Endothelial cell of hepatic sinusoid (primary cell): ENCODE measurements around the gene RAPGEF1.

Experiments
- in situ Hi-C: cut with HindIII; loops from 2 replicates; pipeline ENCODE4 v1.10.0; 2017; ENCODE audit warnings: low sequenced_read_pairs

RAPGEF1 gene, protein sequence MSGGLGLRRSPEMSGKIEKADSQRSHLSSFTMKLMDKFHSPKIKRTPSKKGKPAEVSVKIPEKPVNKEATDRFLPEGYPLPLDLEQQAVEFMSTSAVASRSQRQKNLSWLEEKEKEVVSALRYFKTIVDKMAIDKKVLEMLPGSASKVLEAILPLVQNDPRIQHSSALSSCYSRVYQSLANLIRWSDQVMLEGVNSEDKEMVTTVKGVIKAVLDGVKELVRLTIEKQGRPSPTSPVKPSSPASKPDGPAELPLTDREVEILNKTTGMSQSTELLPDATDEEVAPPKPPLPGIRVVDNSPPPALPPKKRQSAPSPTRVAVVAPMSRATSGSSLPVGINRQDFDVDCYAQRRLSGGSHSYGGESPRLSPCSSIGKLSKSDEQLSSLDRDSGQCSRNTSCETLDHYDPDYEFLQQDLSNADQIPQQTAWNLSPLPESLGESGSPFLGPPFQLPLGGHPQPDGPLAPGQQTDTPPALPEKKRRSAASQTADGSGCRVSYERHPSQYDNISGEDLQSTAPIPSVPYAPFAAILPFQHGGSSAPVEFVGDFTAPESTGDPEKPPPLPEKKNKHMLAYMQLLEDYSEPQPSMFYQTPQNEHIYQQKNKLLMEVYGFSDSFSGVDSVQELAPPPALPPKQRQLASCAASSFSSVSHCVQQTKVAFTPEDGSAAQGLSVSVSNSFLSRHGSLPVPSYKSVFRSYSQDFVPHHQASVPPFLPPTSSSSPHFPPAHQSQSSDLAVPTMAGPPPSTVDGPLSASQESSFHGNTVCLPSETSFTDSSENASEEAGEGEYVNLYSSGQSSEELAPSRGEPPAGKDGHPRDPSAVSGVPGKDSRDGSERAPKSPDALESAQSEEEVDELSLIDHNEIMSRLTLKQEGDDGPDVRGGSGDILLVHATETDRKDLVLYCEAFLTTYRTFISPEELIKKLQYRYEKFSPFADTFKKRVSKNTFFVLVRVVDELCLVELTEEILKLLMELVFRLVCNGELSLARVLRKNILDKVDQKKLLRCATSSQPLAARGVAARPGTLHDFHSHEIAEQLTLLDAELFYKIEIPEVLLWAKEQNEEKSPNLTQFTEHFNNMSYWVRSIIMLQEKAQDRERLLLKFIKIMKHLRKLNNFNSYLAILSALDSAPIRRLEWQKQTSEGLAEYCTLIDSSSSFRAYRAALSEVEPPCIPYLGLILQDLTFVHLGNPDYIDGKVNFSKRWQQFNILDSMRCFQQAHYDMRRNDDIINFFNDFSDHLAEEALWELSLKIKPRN (N-terminal part only)

DNA sequence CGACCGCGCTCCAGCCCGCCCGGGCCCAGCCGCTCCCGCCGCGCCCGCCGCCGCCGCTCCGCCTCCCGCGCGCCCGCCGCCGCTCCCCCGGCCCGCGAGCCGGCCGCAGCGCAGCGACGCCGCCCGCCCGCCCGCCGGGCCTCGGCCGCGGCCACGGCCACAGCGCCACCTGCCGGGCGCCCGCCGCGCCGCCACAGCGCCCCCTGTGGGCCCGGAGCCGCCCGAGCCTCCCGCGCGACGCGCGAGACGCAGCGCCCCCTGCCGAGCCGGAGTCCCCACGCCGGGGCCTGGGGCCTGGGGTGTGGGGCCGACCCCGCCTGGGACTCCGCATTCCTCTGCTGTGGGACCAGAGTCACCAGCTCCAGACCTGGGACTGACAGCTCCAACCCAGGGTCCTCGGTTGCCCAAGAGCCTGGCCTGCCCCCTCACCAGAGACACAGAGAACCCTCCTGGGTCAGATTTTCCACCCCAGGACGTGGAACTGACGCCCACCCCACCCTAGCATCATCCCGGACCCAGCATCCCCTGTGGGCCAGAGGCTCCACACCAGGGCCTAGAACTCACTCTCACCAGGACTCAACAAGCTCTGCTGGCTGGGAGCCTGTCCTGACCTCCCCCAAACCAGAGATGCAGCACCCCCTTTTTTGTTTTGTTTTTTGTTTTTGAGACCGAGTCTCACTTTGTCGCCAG, at the start of gene RAPGEF1:
RAPGEF1 (minus strand) TSS at position 118 of the 690 bp plus-strand sequence. CDS start 246 bp downstream, outside the sequence.
- in situ Hi-C loops, result no loop called here

- in situ Hi-C loops, result no loop called here
Observed at GRCh38 chr9:131788851-131789250, 49.0 kb upstream of the RAPGEF1 start.

DNA sequence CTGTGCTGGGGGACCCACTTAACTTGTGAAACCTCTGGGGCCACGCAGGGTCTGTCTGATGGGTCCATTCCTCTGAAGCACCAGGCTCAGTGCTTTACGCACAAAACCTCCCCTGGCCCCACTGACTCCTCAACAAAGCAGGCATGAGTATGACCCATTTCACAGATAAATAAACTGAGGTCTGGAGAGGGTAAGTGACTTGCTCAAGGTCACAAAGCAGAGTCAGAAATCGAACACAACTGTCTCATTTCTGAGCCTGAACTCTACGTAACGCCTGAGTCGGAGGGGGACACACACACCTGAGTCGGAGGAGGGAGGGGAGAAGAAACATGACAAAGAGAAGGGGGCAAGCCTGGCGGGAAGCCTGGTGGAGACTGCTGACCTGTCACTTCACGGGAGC, 48.0 kb upstream of the RAPGEF1 start:
- in situ Hi-C loops, result no loop called here

- in situ Hi-C loops, result no loop called here
Observed at GRCh38 chr9:131784748-131785501, 45.0 kb upstream of the RAPGEF1 start.

GRCh38 chr9:131781069-131781468, 41.2 kb upstream of the RAPGEF1 start:
- in situ Hi-C loops, result no loop called here

GRCh38 chr9:131776473-131776872, 36.6 kb upstream of the RAPGEF1 start:
- in situ Hi-C loops, result no loop called here

- in situ Hi-C loops, result no loop called here
Observed at GRCh38 chr9:131776036-131776435, 36.2 kb upstream of the RAPGEF1 start.

- in situ Hi-C loops, result no loop called here
Observed at GRCh38 chr9:131774636-131775035, 34.8 kb upstream of the RAPGEF1 start.

GRCh38 chr9:131773911-131774379, 34.1 kb upstream of the RAPGEF1 start:
- in situ Hi-C loops, result no loop called here

DNA sequence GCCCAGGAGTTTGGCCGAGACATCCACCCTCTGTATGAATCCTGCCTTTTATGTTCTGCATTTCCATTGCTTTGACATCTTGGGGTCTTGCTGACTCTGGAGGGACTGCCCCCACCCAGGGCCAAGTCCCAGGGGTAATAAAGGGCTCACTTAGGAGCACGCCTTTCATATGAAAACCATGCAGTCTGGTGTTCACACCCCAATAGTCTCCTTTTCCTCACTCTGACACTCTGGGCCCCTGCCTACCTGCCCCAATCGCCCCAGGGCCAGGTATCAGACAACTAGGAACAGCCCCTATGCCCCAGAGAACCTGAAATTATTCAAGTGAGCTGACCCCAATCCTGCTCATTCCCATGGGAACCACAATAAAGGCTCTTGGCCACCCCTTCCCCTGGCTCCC, 33.1 kb upstream of the RAPGEF1 start:
- in situ Hi-C loops, result no loop called here

- in situ Hi-C loops, result no loop called here
Observed at GRCh38 chr9:131771646-131772045, 31.8 kb upstream of the RAPGEF1 start.

DNA sequence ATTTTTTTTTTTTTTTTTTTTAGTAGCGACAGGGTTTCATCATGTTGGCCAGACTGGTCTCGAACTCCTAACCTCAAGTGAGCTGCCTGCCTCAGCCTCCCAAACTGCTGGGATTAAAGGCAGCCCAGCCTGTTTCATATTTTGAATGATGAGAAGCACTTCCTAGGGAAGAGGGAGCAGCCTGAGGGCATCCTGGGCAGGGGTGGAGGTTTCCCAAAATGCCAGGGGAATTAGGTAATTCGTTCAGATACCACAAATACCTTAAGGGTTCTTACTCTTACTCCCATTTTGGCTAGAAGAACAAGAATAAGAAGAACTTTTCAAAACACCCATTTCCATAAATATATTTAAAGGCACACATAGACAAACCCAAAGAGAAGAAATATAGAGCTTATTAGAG, 29.5 kb upstream of the RAPGEF1 start:
- in situ Hi-C loops, result no loop called here

GRCh38 chr9:131764568-131764967, 24.7 kb upstream of the RAPGEF1 start:
- in situ Hi-C loops, result no loop called here

DNA sequence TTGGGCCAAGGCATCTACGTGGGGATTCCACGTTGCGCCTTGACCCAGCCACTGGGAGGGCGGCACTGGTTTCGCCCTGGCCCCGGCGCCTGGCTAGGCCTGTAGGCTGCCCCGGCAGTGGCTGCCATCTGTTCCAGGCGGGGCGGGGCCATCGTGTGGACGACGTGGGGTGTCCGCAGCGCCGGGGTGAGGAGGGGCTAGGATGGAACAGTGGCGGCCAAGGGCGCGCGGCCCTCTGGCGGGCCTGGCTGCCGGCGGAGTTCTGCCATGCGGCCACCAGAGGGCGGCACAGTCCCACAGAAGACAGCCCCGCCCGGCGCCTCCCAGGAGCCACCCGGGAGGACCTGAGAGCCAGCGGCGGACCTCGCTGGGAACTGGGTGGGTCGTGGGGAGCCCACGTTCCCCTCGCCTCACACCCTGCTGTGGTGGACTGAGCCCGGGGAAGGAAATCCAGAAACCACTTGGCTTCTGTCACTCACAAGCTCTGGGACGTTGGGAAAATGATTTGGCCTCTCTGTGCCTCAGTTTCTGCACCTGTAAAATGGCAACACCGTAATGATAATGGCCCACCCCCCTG, 22.6 kb upstream of the RAPGEF1 start:
- in situ Hi-C loops, result no loop called here

- in situ Hi-C loops, result no loop called here
Observed at GRCh38 chr9:131759017-131759647, 19.3 kb upstream of the RAPGEF1 start.

DNA sequence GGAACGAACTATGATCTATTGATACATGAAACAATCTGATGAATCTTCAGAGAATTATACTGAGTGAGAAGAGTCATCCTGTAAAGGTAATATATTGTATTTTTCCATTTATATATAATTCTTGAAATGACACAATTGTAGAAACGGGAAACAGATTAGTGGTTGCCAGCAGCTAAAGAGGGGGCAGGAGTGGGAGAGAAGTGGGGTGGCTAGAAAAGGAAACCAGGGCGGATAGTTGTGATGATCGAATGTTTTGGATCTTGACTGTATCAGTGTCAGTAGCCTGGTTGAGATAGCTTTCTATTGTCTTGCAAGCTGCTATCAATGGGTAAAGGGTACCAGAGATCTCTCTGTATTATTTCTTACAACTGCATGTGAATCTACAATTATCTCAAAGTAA, 17.7 kb upstream of the RAPGEF1 start:
- in situ Hi-C loops, result no loop called here

DNA sequence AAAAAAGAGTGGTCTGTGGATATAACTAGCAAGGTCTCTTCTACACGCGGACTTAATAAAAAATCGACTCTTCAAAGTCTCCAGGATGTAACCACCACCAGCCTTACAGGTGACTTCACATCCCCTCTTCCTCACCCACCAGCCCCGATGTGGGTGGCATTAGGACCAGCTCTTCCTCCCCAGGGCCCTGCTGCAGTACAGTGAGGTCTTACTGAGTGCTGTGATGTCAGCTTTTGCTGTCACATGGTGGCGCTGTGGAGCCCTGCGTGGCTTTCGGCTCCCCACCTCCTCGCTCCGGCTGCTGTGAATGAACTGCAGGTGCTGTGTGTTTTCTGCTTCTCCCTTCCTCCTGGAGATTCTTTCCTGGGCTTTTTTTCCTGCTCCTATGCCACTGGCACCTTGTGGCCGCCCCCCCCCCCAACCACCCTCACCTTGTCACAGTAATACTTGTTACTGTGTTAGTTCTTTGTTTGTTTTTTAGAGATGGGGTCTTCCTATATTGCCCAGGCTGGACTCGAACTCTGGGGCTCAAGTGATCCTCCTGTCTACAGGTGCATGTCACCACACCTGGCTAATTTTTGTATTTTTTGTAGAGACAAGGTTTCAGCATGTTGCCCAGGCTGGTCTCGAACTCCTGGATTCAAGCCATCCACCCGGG, 15.8 kb upstream of the RAPGEF1 start:
- in situ Hi-C loops, result no loop called here

DNA sequence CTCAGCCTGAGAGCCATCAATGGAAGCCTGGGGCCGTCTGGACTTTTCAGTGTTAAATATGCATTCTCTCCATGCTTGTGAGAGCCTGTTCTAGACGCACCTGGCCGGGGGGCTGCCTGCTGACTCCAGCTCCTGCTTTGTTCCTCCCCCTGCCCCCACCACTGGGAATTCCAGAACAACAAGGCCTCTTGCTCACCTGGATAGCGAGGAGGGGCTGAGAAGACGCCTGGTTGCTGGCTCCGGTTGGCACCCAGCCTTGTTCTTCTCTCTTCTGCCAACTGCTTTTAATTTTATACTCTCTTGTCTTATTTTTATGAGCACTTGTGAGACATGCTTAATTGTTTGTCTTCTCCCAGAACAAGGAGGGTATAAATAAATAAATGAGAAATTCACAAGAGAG, 15.0 kb upstream of the RAPGEF1 start:
- in situ Hi-C loops, result no loop called here
